Measurements from ENCODE around the gene PLXDC2.

GRCh38 chr10:20240643-20241042, 424.4 kb downstream of the PLXDC2 start:
- TF ChIP-seq CTCF (conservative IDR thresholded peaks at IDR 0.05; ENCODE audit: low read depth, low read length) (no peak), EZH2phosphoT487 (IDR thresholded peaks at IDR 0.05; ENCODE audit: borderline replicate concordance, low read length) (no peak), EZH2 (IDR thresholded peaks at IDR 0.05; ENCODE audit: low read length, unreplicated experiment) (no peak)
